COLO668 (cell line): ENCODE measurements around the gene RMND5A.
A peak's percentile ranks its signal among the peaks of the same experiment; 100 is the strongest.
"Not testable (repeated sequence)": the region's sequence is repeated elsewhere in the genome, so short reads cannot be mapped to it uniquely, and the experiment has no call there.

Experiments used
- DNase-seq: peaks from one replicate; lab custom pipeline; 2025; ENCODE audit not compliant: unreplicated experiment; lab: John Stamatoyannopoulos, UW

RMND5A gene

GRCh38 chr2:86714579-86715173 is 5.4 kb upstream of the RMND5A start:
- DNase-seq = not testable (repeated sequence)

GRCh38 chr2:86719263-86719636 is 841 bp upstream of the RMND5A start:
- DNase-seq = not testable (repeated sequence)

- peak; percentile 33 for DNase-seq
These were observed 639 bp downstream of the RMND5A start for GRCh38 chr2:86720540-86721320.

GRCh38 chr2:86725706-86726105 is 5.6 kb downstream of the RMND5A start:
- DNase-seq = not testable (repeated sequence)

- not testable (repeated sequence) for DNase-seq
These were observed 12.0 kb downstream of the RMND5A start for GRCh38 chr2:86732040-86732525.

- DNase-seq = not testable (repeated sequence)
These were observed 12.7 kb downstream of the RMND5A start for GRCh38 chr2:86732837-86733236.

GRCh38 chr2:86733528-86733927 is 13.4 kb downstream of the RMND5A start:
- DNase-seq = not testable (repeated sequence)

GRCh38 chr2:86734896-86735295 is 14.8 kb downstream of the RMND5A start:
- DNase-seq = not testable (repeated sequence)

GRCh38 chr2:86739485-86739884 is 19.4 kb downstream of the RMND5A start:
- not testable (repeated sequence) for DNase-seq

GRCh38 chr2:86739889-86740288 is 19.8 kb downstream of the RMND5A start:
- DNase-seq = not testable (repeated sequence)

- not testable (repeated sequence) for DNase-seq
These were observed 21.9 kb downstream of the RMND5A start for GRCh38 chr2:86741889-86742498.

GRCh38 chr2:86744152-86744551 is 24.1 kb downstream of the RMND5A start:
- no peak for DNase-seq

GRCh38 chr2:86746939-86747338 is 26.8 kb downstream of the RMND5A start:
- DNase-seq = no peak

- DNase-seq = no peak
These were observed 27.9 kb downstream of the RMND5A start for GRCh38 chr2:86747711-86748639.

GRCh38 chr2:86750240-86750839 is 30.2 kb downstream of the RMND5A start:
- no peak for DNase-seq

GRCh38 chr2:86751778-86752177 is 31.7 kb downstream of the RMND5A start:
- DNase-seq = no peak

- no peak for DNase-seq
These were observed 32.8 kb downstream of the RMND5A start for GRCh38 chr2:86752934-86753333.

- DNase-seq = no peak
These were observed 33.5 kb downstream of the RMND5A start for GRCh38 chr2:86753606-86754005.

GRCh38 chr2:86758405-86758804 is 38.3 kb downstream of the RMND5A start:
- no peak for DNase-seq

GRCh38 chr2:86760371-86760770 is 40.3 kb downstream of the RMND5A start:
- no peak for DNase-seq
